DND-41 (cell line): ENCODE measurements around the gene DEAF1.

ENCODE experiments used
- CTCF ChIP-seq: IDR thresholded peaks from 2 replicates; pipeline ENCODE4 v1.5.1; 2012; ENCODE audit warnings: borderline replicate concordance, low read length, moderate library complexity, mild to moderate bottlenecking; ENCODE audit not compliant: poor library complexity, severe bottlenecking; ENCODE audit errors: extremely low read depth
- EZH2 ChIP-seq: IDR thresholded peaks from 3 replicates; pipeline ENCODE4 v1.6.1; 2012; ENCODE audit warnings: borderline replicate concordance, low read depth, mild to moderate bottlenecking, moderate library complexity, low read length, inconsistent platforms; ENCODE audit not compliant: severe bottlenecking

- no peak for TF ChIP-seq CTCF
- no peak for TF ChIP-seq EZH2
Measured at GRCh38 chr11:598005-598680, 96.9 kb downstream of the DEAF1 start.
